Uterus (tissue), 4 donors: ENCODE results near the gene PLXNA2. TPM values are rescaled to one million over a fixed set of nuclear protein-coding genes. Genes with fewer than 3 reads are reported as not detected.
A peak's percentile ranks its signal among the peaks of the same experiment; 100 is the strongest.

Experiments
- DNase-seq, 2 donors: peaks; one replicate each; pipeline ENCODE4 v3.0.0-alpha.2; 2019 to 2020
- H3K27ac ChIP-seq, 2 donors: fragments of 200-600 bp; sonication (generic); 1 replicate in 1 of 2; 2 replicates in 1 of 2; pipeline ENCODE4 v1.5.1; 2016 to 2018
- H3K27me3 ChIP-seq, 2 donors: fragments of 200-600 bp; sonication (generic); one replicate each; pipeline ENCODE4 v1.5.1; 2018 to 2019; ENCODE audit warnings: control low read depth in 1 of 2
- H3K36me3 ChIP-seq, 2 donors: fragments of 200-600 bp; sonication (generic); one replicate each; pipeline ENCODE4 v1.5.1; 2019; ENCODE audit warnings: control low read depth in 1 of 2
- H3K4me1 ChIP-seq, 2 donors: fragments of 200-600 bp; sonication (generic); one replicate each; pipeline ENCODE4 v1.5.1; 2018 to 2019; ENCODE audit warnings: control low read depth in 1 of 2
- H3K4me3 ChIP-seq, 2 donors: fragments of 200-600 bp; sonication (generic); 1 replicate in 1 of 2; 2 replicates in 1 of 2; pipeline ENCODE4 v1.5.1; 2018 to 2019; ENCODE audit warnings: mild to moderate bottlenecking in 1 of 2
- H3K9me3 ChIP-seq, 2 donors: fragments of 200-600 bp; sonication (generic); one replicate each; pipeline ENCODE4 v1.5.1; 2019; ENCODE audit warnings: control low read depth in 1 of 2
- POLR2A ChIP-seq, 2 donors: fragments of 450-650 bp; IDR thresholded peaks; one replicate each; pipeline ENCODE4 v1.6.1; 2016; ENCODE audit warnings: antibody characterized with exemption in 2 of 2, mild to moderate bottlenecking in 1 of 2, moderate library complexity in 1 of 2
- intact Hi-C: fragments of 100-400 bp; cut with DNase I; formaldehyde crosslinking; loops from one replicate; pipeline ENCODE4 v1.15.1; 2023; ENCODE audit warnings: low total_unique reads
- total RNA-seq, 4 donors: library from RNA; depleted of rRNA in 3 of 4; stranded (reverse); fragments of >200 nt in 3 of 4; gene quantifications; one replicate each; pipeline versions ENCODE4 v1.1.0 to v1.2.4, GENCODE V29; 2014 to 2023
- TF ChIP-seq, protein P1 (sequence below), 4 experiments: fragments of 200-600 bp in 2 of 4; fragments of 450-650 bp in 2 of 4; sonication (generic) in 2 of 4; IDR thresholded peaks; one replicate each; pipeline ENCODE4 v1.5.1; 2016 to 2019; ENCODE audit warnings: antibody characterized with exemption in 4 of 4, mild to moderate bottlenecking in 2 of 4, moderate library complexity in 1 of 4
- donor health status: DM: yes; HTN: yes; CAD: no.

PLXNA2 gene
- total RNA-seq, 4 donors from 2014 or later, result 5.4 to 94.5 (median 9.5) TPM

DNA sequence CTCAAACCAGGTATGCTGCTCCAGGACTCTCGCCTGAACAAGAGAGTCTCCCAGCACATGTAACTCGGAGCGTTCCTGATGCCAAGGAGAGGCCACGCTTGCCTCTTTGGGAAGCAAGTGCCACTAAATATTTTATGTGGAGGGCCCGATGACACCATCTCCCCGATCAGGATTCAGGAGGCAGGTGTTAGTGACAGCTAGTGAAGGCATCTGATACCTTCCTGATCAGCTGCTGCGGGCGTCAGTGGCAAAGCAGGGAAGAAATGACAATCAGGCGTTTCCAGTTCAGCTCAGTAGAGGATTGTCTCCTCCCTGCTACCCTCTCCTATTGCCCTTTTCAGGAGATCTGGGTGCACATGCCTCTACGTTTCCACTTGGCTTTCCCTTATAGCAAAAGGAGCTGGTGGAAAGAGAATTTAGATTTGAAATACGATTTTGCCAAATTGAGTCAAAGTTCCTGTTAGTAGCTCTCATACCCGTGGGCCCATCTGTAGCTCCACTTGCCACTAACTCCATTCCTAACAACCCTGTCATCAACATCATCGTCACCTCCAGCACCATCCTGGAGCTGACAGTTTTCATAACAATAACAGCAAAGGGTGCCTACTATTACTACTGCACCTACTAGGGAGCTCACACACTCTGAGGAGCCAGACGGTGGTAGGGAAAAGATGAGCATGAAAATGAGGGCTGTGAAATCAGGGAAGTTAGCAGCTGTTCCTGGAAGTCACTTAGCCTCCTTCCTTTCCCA is 21.6 kb downstream of the PLXNA2 start:
- TF ChIP-seq, protein P1, sequence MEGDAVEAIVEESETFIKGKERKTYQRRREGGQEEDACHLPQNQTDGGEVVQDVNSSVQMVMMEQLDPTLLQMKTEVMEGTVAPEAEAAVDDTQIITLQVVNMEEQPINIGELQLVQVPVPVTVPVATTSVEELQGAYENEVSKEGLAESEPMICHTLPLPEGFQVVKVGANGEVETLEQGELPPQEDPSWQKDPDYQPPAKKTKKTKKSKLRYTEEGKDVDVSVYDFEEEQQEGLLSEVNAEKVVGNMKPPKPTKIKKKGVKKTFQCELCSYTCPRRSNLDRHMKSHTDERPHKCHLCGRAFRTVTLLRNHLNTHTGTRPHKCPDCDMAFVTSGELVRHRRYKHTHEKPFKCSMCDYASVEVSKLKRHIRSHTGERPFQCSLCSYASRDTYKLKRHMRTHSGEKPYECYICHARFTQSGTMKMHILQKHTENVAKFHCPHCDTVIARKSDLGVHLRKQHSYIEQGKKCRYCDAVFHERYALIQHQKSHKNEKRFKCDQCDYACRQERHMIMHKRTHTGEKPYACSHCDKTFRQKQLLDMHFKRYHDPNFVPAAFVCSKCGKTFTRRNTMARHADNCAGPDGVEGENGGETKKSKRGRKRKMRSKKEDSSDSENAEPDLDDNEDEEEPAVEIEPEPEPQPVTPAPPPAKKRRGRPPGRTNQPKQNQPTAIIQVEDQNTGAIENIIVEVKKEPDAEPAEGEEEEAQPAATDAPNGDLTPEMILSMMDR (IDR thresholded peaks at IDR 0.05), result no peak
- no peak for TF ChIP-seq POLR2A (IDR thresholded peaks at IDR 0.05)
- no peaks in the 10 kb centered on the region for H3K9me3 ChIP-seq
- no peaks in the 10 kb centered on the region for H3K36me3 ChIP-seq
- intact Hi-C loops, result no loop called here
- H3K27ac ChIP-seq, result no peak overlapping the region
- DNase-seq, result no peak
- no peak overlapping the region for H3K4me3 ChIP-seq
- H3K27me3 ChIP-seq, result no peaks in the 10 kb centered on the region
- peaks cover 16 to 40% of the 10 kb centered on the region in 2 donors for H3K4me1 ChIP-seq

DNA sequence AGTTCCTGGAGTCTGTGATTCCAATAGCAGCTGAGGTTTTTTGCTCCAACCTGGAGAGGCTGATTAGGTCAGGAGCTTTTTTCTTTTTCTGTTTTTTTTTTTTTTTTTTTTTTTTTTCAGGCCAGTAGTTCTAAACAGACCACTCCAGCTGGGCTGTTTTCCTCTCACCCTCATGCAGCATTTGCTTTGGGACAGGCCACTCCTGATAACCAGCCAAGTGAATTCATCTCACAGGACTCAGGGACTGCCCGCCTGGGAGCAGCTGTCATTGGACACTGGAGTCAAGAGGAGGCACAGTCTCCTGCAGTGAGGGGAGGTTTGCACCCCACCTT is 22.9 kb downstream of the PLXNA2 start:
- Histone ChIP-seq H3K9me3 (no peaks in the 10 kb centered on the region), H3K27me3 (no peaks in the 10 kb centered on the region), H3K4me1 (peaks cover 16 to 33% of the 10 kb centered on the region in 2 donors), H3K36me3 (no peaks in the 10 kb centered on the region), H3K27ac (peak overlapping the region in 1 of 2 donors; percentile 87), H3K4me3 (no peak overlapping the region)
- DNase-seq, result no peak
- intact Hi-C loops, result no loop called here
- TF ChIP-seq, protein P1 (IDR thresholded peaks at IDR 0.05), result no peak
- TF ChIP-seq POLR2A (IDR thresholded peaks at IDR 0.05), result no peak

- TF ChIP-seq, protein P1 (IDR thresholded peaks at IDR 0.05), result no peak
- no peak for TF ChIP-seq POLR2A (IDR thresholded peaks at IDR 0.05)
- no peak overlapping the region for H3K4me3 ChIP-seq
- DNase-seq, result peak; percentile 77 to 86
- H3K27me3 ChIP-seq, result no peaks in the 10 kb centered on the region
- peaks cover 8 to 25% of the 10 kb centered on the region in 2 donors for H3K4me1 ChIP-seq
- intact Hi-C loops, result no loop called here
- peak overlapping the region; percentile 87 to 89 for H3K27ac ChIP-seq
- no peaks in the 10 kb centered on the region for H3K9me3 ChIP-seq
- H3K36me3 ChIP-seq, result no peaks in the 10 kb centered on the region
Observed at GRCh38 chr1:208219659-208220282, 24.4 kb downstream of the PLXNA2 start.

DNA sequence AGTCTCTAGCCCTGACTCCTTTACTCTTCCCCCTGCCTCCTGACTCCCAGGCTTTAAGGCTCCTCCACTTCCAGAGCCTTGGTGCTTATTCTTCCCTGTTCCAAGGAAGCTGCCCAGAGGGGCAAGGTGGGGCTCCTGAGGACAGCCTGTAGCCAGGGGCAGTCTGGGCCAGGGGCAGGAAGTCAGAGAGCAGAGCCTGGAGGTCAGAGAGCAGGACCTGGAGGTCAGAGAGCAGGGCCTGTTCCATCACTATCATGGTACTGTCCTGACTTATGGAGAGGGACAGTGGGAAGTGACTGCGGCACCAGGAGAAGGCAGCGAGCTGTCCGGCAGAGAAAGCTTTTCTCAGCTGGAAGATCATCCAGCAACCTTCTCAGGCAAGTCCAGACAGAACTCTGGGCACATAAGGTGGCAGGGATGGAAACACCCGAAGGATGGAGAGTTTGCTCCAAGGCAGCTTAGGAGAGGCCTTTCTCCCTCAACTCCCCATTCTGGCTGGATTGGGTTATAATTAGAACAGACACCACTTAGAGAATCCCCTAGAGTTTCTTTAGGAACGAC is 25.0 kb downstream of the PLXNA2 start:
- Histone ChIP-seq H3K27me3 (no peaks in the 10 kb centered on the region), H3K27ac (peak overlapping the region; percentile 87 to 89), H3K36me3 (no peaks in the 10 kb centered on the region), H3K4me3 (no peak overlapping the region), H3K9me3 (no peaks in the 10 kb centered on the region), H3K4me1 (peaks cover 8 to 25% of the 10 kb centered on the region in 2 donors)
- intact Hi-C loops, result no loop called here
- TF ChIP-seq POLR2A (IDR thresholded peaks at IDR 0.05), result no peak
- TF ChIP-seq, protein P1 (IDR thresholded peaks at IDR 0.05), result no peak
- DNase-seq, result no peak
